Liver (tissue), 9 donors: ENCODE measurements around the gene DNAI2. TPM values are rescaled to one million over a fixed set of nuclear protein-coding genes. Genes with fewer than 3 reads are reported as not detected.

Experiments used
- DNase-seq: peaks from one replicate; pipeline ENCODE4 v3.0.0-alpha.2; 2017; ENCODE audit warnings: low spot score
- H3K27ac ChIP-seq, 2 donors: one replicate each; pipeline ENCODE4 v1.7.0; 2013; ENCODE audit warnings: inconsistent platforms in 2 of 2, low read length in 2 of 2, control low read depth in 1 of 2, low read depth in 1 of 2, mild to moderate bottlenecking in 1 of 2
- H3K27me3 ChIP-seq, 4 donors: one replicate each; pipeline versions ENCODE4 v1.6.1 to v1.7.0; 2013; ENCODE audit warnings: low read length in 3 of 4, inconsistent platforms in 1 of 4, mild to moderate bottlenecking in 1 of 4, moderate library complexity in 1 of 4; ENCODE audit not compliant: control insufficient read depth in 4 of 4, insufficient read depth in 4 of 4
- H3K36me3 ChIP-seq, 4 donors: one replicate each; pipeline versions ENCODE4 v1.6.1 to v1.7.0; 2013; ENCODE audit warnings: low read length in 3 of 4, mild to moderate bottlenecking in 3 of 4, low read depth in 1 of 4, moderate library complexity in 1 of 4; ENCODE audit not compliant: control insufficient read depth in 4 of 4, insufficient read depth in 3 of 4
- H3K4me1 ChIP-seq, 4 donors: one replicate each; pipeline versions ENCODE4 v1.6.1 to v1.7.0; 2013; ENCODE audit warnings: low read length in 3 of 4, mild to moderate bottlenecking in 3 of 4, moderate library complexity in 1 of 4; ENCODE audit not compliant: control insufficient read depth in 4 of 4, insufficient read depth in 4 of 4
- H3K4me3 ChIP-seq, 3 donors: one replicate each; pipeline versions ENCODE4 v1.6.1 to v1.7.0; 2013; ENCODE audit warnings: low read length in 3 of 3, control low read depth in 1 of 3, low read depth in 1 of 3, mild to moderate bottlenecking in 1 of 3
- H3K9ac ChIP-seq, 2 donors: one replicate each; pipeline ENCODE4 v1.7.0; 2013; ENCODE audit warnings: low read length in 2 of 2, mild to moderate bottlenecking in 2 of 2, moderate library complexity in 2 of 2, control low read depth in 1 of 2, low read depth in 1 of 2
- H3K9me3 ChIP-seq, 4 donors: one replicate each; pipeline versions ENCODE4 v1.6.1 to v1.7.0; 2013; ENCODE audit warnings: low read length in 3 of 4; ENCODE audit not compliant: control insufficient read depth in 4 of 4
- ATF3 ChIP-seq: IDR thresholded peaks from 2 replicates; pipeline ENCODE4 v1.6.1; 2016; ENCODE audit warnings: antibody characterized with exemption
- CTCF ChIP-seq: fragments of 150-350 bp; IDR thresholded peaks from 2 replicates; pipeline ENCODE4 v1.5.1; 2017; ENCODE audit warnings: improper control_type of control experiment, low read depth, low read length; ENCODE audit not compliant: missing input control
- EGR1 ChIP-seq, 2 donors: IDR thresholded peaks; 2 replicates each; pipeline ENCODE4 v1.6.1; 2016 to 2018; ENCODE audit warnings: antibody characterized with exemption in 2 of 2, low read depth in 2 of 2
- HNF4A ChIP-seq, 2 donors: conservative IDR thresholded peaks; 2 replicates each; pipeline ENCODE4 v1.6.1; 2016; ENCODE audit warnings: antibody characterized with exemption in 2 of 2, mild to moderate bottlenecking in 2 of 2
- HNF4G ChIP-seq: IDR thresholded peaks from 2 replicates; pipeline ENCODE4 v1.6.1; 2016; ENCODE audit warnings: antibody characterized with exemption
- JUND ChIP-seq, 2 donors: IDR thresholded peaks; 2 replicates each; pipeline ENCODE4 v1.6.1; 2016; ENCODE audit warnings: antibody characterized with exemption in 2 of 2
- MAX ChIP-seq: IDR thresholded peaks from 2 replicates; pipeline ENCODE4 v1.6.1; 2016; ENCODE audit warnings: antibody characterized with exemption
- NR2F2 ChIP-seq: IDR thresholded peaks from 2 replicates; pipeline ENCODE4 v1.6.1; 2016; ENCODE audit warnings: antibody characterized with exemption
- RAD21 ChIP-seq, 2 donors: IDR thresholded peaks; 2 replicates each; pipeline ENCODE4 v1.6.1; 2016; ENCODE audit warnings: antibody characterized with exemption in 2 of 2, mild to moderate bottlenecking in 2 of 2
- RXRA ChIP-seq, 2 donors: IDR thresholded peaks; 2 replicates each; pipeline ENCODE4 v1.6.1; 2017 to 2018; ENCODE audit warnings: antibody characterized with exemption in 2 of 2, mild to moderate bottlenecking in 1 of 2
- YY1 ChIP-seq: IDR thresholded peaks from 2 replicates; pipeline ENCODE4 v1.6.1; 2016; ENCODE audit warnings: antibody characterized with exemption, mild to moderate bottlenecking
- WGBS: extraction: QIAGEN DNeasy Blood & Tissue Kit; methylation state at CpG from one replicate; pipeline ENCODE4 v1.1.7; 2013; 5-methylcytosine and 5-hydroxymethylcytosine counted together
- polyA plus RNA-seq, 2 donors: library from polyadenylated mRNA; stranded (reverse) in 1 of 2; unstranded in 1 of 2; fragments of 200-250 nt in 1 of 2; fragments of >200 nt in 1 of 2; fragmentation: Nextera tagmentation in 1 of 2; extraction: Ambion mirVana in 1 of 2; gene quantifications; one replicate each; pipeline versions ENCODE4 v1.2.1 to v1.2.3, GENCODE V29; 2013 to 2015
- total RNA-seq, 2 donors: library from RNA; depleted of rRNA; stranded (reverse); fragments of >200 nt; gene quantifications; one replicate each; pipeline ENCODE4 v1.2.3, GENCODE V29; 2014
- donor health status: healthy.
- donor health status: healthy.
- donor health status: healthy.
- donor health status: healthy.
- donor health status: healthy.

DNAI2 gene
- total and polyA plus RNA-seq, 4 donors = not detected

- no peaks in the 10 kb centered on the region for H3K36me3 ChIP-seq
- peaks cover 0 to 9% (median 1%) of the 10 kb centered on the region in 4 donors for H3K27me3 ChIP-seq
- 68% methylated on average over 13 of the region's 13 CpGs for WGBS
- no peaks in the 10 kb centered on the region for H3K4me1 ChIP-seq
- H3K27ac ChIP-seq = no peak overlapping the region
- DNase-seq = no peak
- no peak overlapping the region for H3K4me3 ChIP-seq
- no peaks in the 10 kb centered on the region for H3K9me3 ChIP-seq
- TF ChIP-seq NR2F2 = no peak
- no peak overlapping the region for H3K9ac ChIP-seq
Observed at GRCh38 chr17:74271901-74272561, 2.0 kb upstream of the DNAI2 start.

GRCh38 chr17:74272731-74273201 lies 1.3 kb upstream of the DNAI2 start:
- H3K9me3 ChIP-seq = no peaks in the 10 kb centered on the region
- no peaks in the 10 kb centered on the region for H3K4me1 ChIP-seq
- WGBS = 58% methylated on average over 10 of the region's 10 CpGs
- H3K4me3 ChIP-seq = no peak overlapping the region
- H3K9ac ChIP-seq = no peak overlapping the region
- TF ChIP-seq RAD21 (IDR thresholded peaks at IDR 0.05) = no peak
- TF ChIP-seq RXRA (IDR thresholded peaks at IDR 0.05) = no peak
- no peak for TF ChIP-seq JUND (IDR thresholded peaks at IDR 0.05)
- TF ChIP-seq NR2F2 = no peak
- no peak for TF ChIP-seq EGR1 (IDR thresholded peaks at IDR 0.05; ENCODE audit: low read depth in 2 of 2)
- TF ChIP-seq MAX = no peak
- no peak for TF ChIP-seq HNF4A (conservative IDR thresholded peaks at IDR 0.05)
- TF ChIP-seq CTCF = no peak
- no peak for TF ChIP-seq HNF4G
- TF ChIP-seq ATF3 = no peak
- DNase-seq = no peak
- H3K27ac ChIP-seq = no peak overlapping the region
- H3K36me3 ChIP-seq = no peaks in the 10 kb centered on the region
- peaks cover 0 to 9% (median 1%) of the 10 kb centered on the region in 4 donors for H3K27me3 ChIP-seq

GRCh38 chr17:74274709-74275340 lies 791 bp downstream of the DNAI2 start:
- TF ChIP-seq RAD21 (IDR thresholded peaks at IDR 0.05) (no peak), YY1 (no peak)
- Histone ChIP-seq H3K9me3 (no peaks in the 10 kb centered on the region), H3K36me3 (no peaks in the 10 kb centered on the region), H3K27ac (no peak overlapping the region), H3K4me3 (no peak overlapping the region), H3K4me1 (no peaks in the 10 kb centered on the region), H3K27me3 (peaks cover 0 to 9% (median 1%) of the 10 kb centered on the region in 4 donors), H3K9ac (no peak overlapping the region)
- WGBS = 54% methylated on average over 14 of the region's 14 CpGs
- DNase-seq = no peak
